ENCODE results near the gene RERE. TPM values are rescaled to one million over a fixed set of nuclear protein-coding genes. Genes with fewer than 3 reads are reported as not detected.

Gene RERE
- total and polyA plus RNA-seq, 2 experiments from 2014 or later = 148 to 170 TPM

GRCh38 chr1:8794605-8795004, 22.8 kb downstream of the RERE start (continued):
- peak; percentile 22 to 38; a peak in 2 of 4 replicates for TF ChIP-seq CTCF (conservative IDR thresholded peaks at IDR 0.05; ENCODE audit: low read depth in 2 of 2)
- TF ChIP-seq POLR2AphosphoS5 (IDR thresholded peaks at IDR 0.05; ENCODE audit: low read depth) = no peak

- H3K36me3 ChIP-seq (ENCODE audit: insufficient read depth) = no peaks in the 10 kb centered on the region
- H3F3A ChIP-seq (replicated peaks; ENCODE audit: low read depth) = no peaks in the 10 kb centered on the region; the same call in none of the 2 replicates
- peaks cover 49% of the 10 kb centered on the region for H3K4me1 Mint-ChIP-seq
- H3K4me1 ChIP-seq (ENCODE audit: insufficient read depth) = peaks cover 52% of the 10 kb centered on the region
- H3K36me3 Mint-ChIP-seq (ENCODE audit: low read depth) = no peaks in the 10 kb centered on the region
- H3K79me2 ChIP-seq (replicated peaks; ENCODE audit: insufficient read depth) = peaks cover 83% of the 10 kb centered on the region
- no peak overlapping the region for H3K4me3 ChIP-seq
- no peak overlapping the region; the same call in 1 of the 2 replicates for H3K27ac Mint-ChIP-seq
- no peaks in the 10 kb centered on the region for H3K9me2 ChIP-seq (ENCODE audit: insufficient read depth)
- H3K4me2 ChIP-seq = peak overlapping the region; percentile 29; the same call in 1 of the 2 replicates
- H3K27ac ChIP-seq (ENCODE audit: low read depth) = peak overlapping the region; percentile 51
- no peak overlapping the region for H3K4me3 Mint-ChIP-seq
- no peaks in the 10 kb centered on the region for H3K27me3 Mint-ChIP-seq (ENCODE audit: insufficient read depth, low read depth, poor library complexity)
- TF ChIP-seq EZH2 (IDR thresholded peaks at IDR 0.05; ENCODE audit: low read depth, unreplicated experiment) (no peak), POLR2AphosphoS5 (IDR thresholded peaks at IDR 0.05; ENCODE audit: low read depth) (no peak), ZNF114 (CRISPR knock-in tag; IDR thresholded peaks at IDR 0.05) (no peak), ETS1 (IDR thresholded peaks at IDR 0.05) (no peak), JUNB (IDR thresholded peaks at IDR 0.05; ENCODE audit: unreplicated experiment) (no peak), CTCF (conservative IDR thresholded peaks at IDR 0.05; ENCODE audit: low read depth in 2 of 2) (no peak), ZNF462 (CRISPR knock-in tag; IDR thresholded peaks at IDR 0.05) (no peak)
- no peaks in the 10 kb centered on the region for H3K9me3 Mint-ChIP-seq
- H3K27me3 ChIP-seq (ENCODE audit: insufficient read depth) = no peaks in the 10 kb centered on the region
- DNase-seq (ENCODE audit: low spot score) (no peak), ATAC-seq (no peak)
- H4K20me1 ChIP-seq (replicated peaks; ENCODE audit: insufficient read depth) = peaks cover 25% of the 10 kb centered on the region
- H2AFZ ChIP-seq = no peak overlapping the region
These were observed 25.6 kb downstream of the RERE start for GRCh38 chr1:8791819-8792218.
